C4-2B (cell line): ENCODE data around the gene NR3C2.
"Not testable (repeated sequence)": the region's sequence is repeated elsewhere in the genome, so short reads cannot be mapped to it uniquely, and the experiment has no call there.

Experiments
- H3K27ac ChIP-seq: fragments of 450-650 bp; 2 replicates; pipeline ENCODE4 v1.5.1; 2017
- CTCF ChIP-seq: fragments of 450-650 bp; conservative IDR thresholded peaks from 2 replicates; pipeline ENCODE4 v1.5.1; 2017; ENCODE audit warnings: mild to moderate bottlenecking
- ZFX ChIP-seq: fragments of 450-650 bp; IDR thresholded peaks from 2 replicates; pipeline ENCODE4 v1.6.1; 2017

Gene NR3C2

DNA sequence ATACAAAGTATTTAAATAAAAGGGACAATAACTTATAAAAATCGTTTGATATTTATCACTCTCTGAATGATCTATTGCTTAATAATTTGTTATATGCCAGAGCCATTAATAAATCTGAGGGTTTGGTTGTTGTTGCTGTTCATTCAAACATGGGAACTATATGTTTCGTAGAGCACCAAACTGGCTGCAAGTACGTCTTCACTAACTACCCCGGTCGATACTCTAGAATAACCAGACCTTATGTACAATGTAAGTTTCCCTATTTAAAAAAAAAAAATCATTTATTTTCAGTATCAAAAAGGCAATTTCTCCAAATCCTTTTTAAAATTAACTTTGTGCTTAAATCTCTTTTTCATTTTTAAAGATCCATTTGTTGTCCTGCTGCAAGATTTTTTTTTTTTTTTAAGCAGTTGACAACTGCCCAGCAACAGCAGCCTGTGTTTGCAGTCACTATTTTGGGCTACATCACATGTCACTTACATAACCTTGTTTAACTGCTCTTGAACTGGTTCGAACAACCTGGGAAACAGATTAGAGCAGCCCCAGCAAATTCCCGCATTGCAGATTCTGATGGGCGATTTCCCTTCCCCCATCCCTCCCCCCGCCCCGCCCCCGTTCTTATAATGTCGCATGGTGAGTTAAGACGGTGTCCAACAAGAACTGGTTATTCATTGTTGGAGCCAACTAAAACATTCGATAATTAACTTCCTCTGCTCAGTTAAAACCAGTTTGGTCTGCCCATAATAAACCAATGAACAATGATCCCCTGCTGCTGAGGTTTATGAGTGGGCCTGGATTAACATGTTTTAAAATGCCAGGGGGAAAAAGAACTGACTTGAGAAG, 238.9 kb downstream of the NR3C2 start:
- H3K27ac ChIP-seq = no peak overlapping the region; the same call in 1 of the 2 replicates
- TF ChIP-seq CTCF = no peak
- TF ChIP-seq ZFX = no peak

- TF ChIP-seq CTCF = no peak
- no peak for TF ChIP-seq ZFX
- no peak overlapping the region for H3K27ac ChIP-seq
Observed at GRCh38 chr4:148200960-148201359, 241.3 kb downstream of the NR3C2 start.

GRCh38 chr4:148196164-148196563, 246.1 kb downstream of the NR3C2 start:
- TF ChIP-seq CTCF = no peak
- no peak for TF ChIP-seq ZFX
- H3K27ac ChIP-seq = no peak overlapping the region

DNA sequence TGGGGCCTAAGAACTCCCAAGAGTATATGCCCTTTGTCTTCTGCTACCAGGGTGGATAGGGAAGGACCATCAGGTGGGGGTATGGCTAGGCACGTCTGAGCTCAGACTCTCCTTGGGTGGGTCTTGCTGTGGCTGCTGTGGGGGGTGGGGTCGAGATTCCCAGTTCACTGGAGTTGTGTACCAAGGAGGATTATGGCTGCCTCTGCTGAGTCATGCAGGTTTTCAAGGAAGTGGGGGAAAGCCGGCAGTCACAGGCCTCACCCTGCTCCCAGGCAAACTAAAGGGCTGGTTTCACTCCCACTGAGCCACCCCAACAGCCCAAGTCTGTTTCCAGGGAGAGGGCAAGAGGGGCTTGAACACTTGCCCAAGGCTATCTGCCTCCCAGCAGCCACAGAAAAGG, 249.7 kb downstream of the NR3C2 start:
- TF ChIP-seq ZFX (no peak), CTCF (no peak)

DNA sequence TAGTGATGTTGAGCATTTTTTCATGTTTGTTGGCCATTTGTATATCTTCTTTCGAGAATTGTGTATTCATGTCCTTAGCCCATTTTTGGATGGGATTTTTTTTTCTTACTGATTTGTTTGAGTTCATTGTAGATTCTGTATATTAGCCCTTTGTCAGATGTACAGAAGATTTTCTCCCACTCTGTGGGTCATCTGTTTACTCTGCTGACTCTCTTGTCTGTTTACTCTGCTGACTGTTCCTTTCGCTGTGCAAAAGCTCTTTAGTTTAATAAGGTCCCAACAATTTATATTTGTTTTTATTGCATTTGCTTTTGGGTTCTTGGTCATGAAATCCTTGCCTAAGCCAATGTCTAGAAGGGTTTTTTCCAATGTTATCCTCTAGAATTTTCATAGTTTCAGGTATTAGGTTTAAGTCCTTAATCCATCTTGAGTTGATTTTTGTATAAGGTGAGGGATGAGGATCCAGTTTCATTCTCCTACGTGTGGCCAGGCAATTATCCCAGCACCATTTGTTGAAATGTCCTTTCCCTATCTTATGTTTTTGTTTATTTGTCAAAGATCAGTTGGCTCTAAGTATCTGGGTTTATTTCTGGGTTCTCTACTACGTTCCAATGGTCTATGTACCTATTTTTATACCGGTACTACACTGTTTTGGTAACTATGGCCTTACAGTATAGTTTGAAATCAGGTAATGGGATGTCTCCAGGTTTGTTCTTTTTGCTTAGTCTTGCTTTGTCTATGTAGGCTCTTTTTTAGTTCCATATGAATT, 254.6 kb downstream of the NR3C2 start:
- H3K27ac ChIP-seq = not testable (repeated sequence)

More for the DNA sequence above, 249.7 kb downstream of the NR3C2 start:
- no peak overlapping the region for H3K27ac ChIP-seq

GRCh38 chr4:148184922-148185321, 257.3 kb downstream of the NR3C2 start:
- TF ChIP-seq CTCF (no peak), ZFX (no peak)
- no peak overlapping the region for H3K27ac ChIP-seq

GRCh38 chr4:148182230-148182911, 259.8 kb downstream of the NR3C2 start:
- H3K27ac ChIP-seq = no peak overlapping the region

More at GRCh38 chr4:148182230-148182911, 259.8 kb downstream of the NR3C2 start:
- TF ChIP-seq ZFX = no peak
- TF ChIP-seq CTCF = no peak
